ENCODE data around the gene RBBP8NL. TPM values are rescaled to one million over a fixed set of nuclear protein-coding genes. Genes with fewer than 3 reads are reported as not detected.
A peak's percentile ranks its signal among the peaks of the same experiment; 100 is the strongest.

The RBBP8NL gene
- total RNA-seq, 1 experiment from 2014 or later: not detected

- no peaks in the 10 kb centered on the region for H3K9me3 ChIP-seq
- H3K27me3 ChIP-seq: no peaks in the 10 kb centered on the region
- peak; percentile 97 for DNase-seq
- H3K4me3 ChIP-seq: peak within 1 kb of the TSS; percentile 68
- peaks cover 6% of the 10 kb centered on the region for H3K36me3 ChIP-seq
Observed at GRCh38 chr20:62407221-62407992, 19.9 kb downstream of the RBBP8NL start, which contains the start of gene CABLES2. Gene CABLES2, minus strand, starts transcription at chr20:62407285. Its CDS starts 9 bp downstream, at chr20:62407276.

- Histone ChIP-seq H3K4me3 (peak overlapping the region; percentile 68), H3K9me3 (no peaks in the 10 kb centered on the region), H3K36me3 (peaks cover 9% of the 10 kb centered on the region), H3K27me3 (no peaks in the 10 kb centered on the region)
- DNase-seq: no peak
Observed at GRCh38 chr20:62406635-62407176, 20.6 kb downstream of the RBBP8NL start.

GRCh38 chr20:62405981-62406513 is 21.3 kb downstream of the RBBP8NL start:
- Histone ChIP-seq H3K36me3 (peaks cover 9% of the 10 kb centered on the region), H3K9me3 (no peaks in the 10 kb centered on the region), H3K27me3 (no peaks in the 10 kb centered on the region), H3K4me3 (peak overlapping the region; percentile 68)
- DNase-seq: no peak

DNA sequence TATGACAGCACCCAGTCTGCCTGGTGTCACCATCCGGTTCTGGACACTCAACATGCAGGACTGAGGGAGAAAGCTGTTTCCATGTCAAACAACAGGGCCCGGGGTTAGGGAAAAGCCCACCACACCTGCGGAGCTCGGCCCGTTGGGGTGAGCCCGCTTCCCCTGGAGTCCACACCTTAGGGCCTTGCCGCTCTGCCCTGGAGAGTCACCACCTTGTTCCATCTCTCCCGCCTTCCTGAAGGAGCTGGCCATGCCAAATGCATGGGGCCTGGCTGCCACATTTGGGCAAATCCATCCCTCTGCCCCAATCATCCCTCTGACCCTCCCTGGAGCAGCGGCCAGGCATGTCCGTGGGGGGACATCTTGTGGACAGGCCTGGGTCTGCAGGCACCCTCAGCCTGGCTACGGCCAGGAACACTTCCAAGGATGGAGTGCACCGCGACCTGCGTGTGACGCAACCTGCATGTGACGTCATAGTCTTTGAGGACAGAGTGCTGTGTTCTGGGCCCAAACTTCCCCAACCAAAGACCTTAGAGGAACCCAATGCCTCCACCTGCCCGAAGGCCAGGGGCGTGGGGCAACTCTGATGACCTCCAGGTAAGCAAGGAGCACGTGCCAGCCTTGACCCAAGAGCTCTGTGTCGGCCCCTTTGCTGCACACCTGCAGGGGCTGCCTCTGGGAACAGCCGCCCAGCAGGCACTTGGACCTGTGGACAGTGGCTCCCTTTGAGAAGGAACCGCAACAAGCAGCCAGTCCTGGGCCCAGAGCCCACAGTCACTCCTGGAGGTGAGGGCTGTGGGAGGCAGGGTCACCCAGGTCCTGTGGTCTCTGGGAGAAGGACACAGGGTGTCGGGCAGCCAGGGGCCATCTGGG is 22.0 kb downstream of the RBBP8NL start:
- Histone ChIP-seq H3K36me3 (peaks cover 9% of the 10 kb centered on the region), H3K9me3 (no peaks in the 10 kb centered on the region), H3K27me3 (no peaks in the 10 kb centered on the region), H3K4me3 (peak overlapping the region; percentile 68)
- DNase-seq: peak; percentile 34

GRCh38 chr20:62404761-62405107 is 22.6 kb downstream of the RBBP8NL start:
- Histone ChIP-seq H3K9me3 (no peaks in the 10 kb centered on the region), H3K36me3 (peaks cover 9% of the 10 kb centered on the region), H3K27me3 (no peaks in the 10 kb centered on the region), H3K4me3 (no peak overlapping the region)
- DNase-seq: no peak

DNA sequence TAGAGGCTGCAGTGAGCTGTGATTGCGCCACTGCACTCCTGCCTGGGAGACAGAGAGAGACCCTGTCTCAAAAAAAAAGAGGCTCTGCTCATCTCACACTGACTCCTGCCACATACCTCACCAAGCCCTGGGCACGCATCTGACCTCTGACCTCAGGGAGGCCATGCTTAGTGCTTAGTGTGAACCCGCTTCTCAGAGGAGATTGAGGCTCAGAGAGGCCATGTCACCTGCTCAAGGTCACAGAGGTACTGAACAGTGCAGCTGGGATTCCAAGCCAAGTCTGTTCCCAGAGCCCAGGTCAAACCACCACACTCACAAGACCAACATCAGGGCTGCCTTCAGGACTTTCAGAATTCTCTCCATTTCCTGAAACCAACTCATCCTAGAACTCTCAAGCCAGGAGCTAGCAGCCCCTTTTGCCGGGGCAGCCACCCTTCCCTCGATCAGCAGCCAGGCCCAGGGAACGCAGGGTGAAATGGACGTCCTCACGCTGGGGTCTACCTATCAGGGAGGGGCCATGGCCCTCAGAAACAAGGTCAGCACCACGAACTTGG is 23.1 kb downstream of the RBBP8NL start:
- Histone ChIP-seq H3K36me3 (peaks cover 9% of the 10 kb centered on the region), H3K27me3 (no peaks in the 10 kb centered on the region), H3K4me3 (no peak overlapping the region), H3K9me3 (no peaks in the 10 kb centered on the region)
- DNase-seq: no peak

DNA sequence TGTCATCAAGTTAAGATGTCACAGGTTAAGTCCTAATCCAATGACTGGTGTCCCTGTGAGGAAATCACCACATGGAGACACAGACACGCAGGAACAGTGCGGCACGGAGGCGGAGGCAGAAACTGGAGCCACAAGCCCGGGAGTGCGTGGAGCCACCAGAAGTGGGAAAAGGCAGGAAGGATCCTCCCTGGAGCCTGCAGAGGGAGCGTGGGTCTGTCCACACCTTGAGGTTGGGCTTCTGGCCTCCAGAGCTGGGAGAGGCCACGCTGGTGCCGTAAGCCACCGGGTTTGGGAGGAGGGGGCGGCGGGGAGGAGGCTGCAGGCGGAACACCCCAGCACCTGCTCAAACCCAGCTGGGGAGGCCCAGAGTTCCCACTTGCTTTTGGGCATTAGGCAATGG is 24.0 kb downstream of the RBBP8NL start:
- H3K36me3 ChIP-seq: peaks cover 9% of the 10 kb centered on the region
- H3K27me3 ChIP-seq: no peaks in the 10 kb centered on the region
- H3K4me3 ChIP-seq: no peak overlapping the region
- no peak for DNase-seq
- H3K9me3 ChIP-seq: no peaks in the 10 kb centered on the region

DNA sequence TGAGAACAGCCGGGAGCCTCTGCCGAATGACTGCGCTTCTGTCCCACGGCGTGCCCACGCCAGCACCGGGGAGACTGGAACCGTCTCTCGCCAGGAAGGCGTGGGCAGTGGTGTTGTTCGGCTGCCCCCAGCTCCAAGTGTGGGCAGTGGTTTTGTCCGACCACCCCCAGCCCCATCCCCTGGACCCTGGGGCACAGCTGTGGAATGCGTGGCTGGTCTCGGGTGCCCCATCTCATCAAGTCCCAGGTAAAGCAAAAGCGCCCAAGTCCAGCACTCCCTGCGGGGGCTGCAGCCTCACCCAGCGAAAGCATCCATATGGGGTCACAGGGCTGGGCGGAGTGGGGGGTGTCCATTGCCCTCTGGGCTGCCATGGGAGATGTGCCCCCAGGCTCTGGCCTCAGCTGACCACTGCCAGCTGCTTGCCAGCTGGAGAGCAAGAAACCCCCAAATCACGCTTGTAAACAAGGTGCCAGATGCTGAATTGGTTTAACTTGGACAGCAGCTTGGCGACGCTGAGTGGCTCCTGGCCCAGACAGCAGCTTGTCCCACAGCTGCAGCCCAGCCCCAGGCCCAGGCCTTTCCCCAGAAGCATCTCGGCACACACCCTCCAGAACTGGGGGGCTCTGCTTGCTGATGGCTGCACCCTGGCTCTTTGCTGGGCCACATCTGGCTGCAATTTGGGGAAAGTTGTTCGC is 24.7 kb downstream of the RBBP8NL start:
- Histone ChIP-seq H3K27me3 (no peaks in the 10 kb centered on the region), H3K9me3 (no peaks in the 10 kb centered on the region), H3K36me3 (peaks cover 9% of the 10 kb centered on the region), H3K4me3 (no peak overlapping the region)
- no peak for DNase-seq

GRCh38 chr20:62401331-62401779 is 26.0 kb downstream of the RBBP8NL start:
- no peaks in the 10 kb centered on the region for H3K9me3 ChIP-seq
- no peak for DNase-seq
- peaks cover 11% of the 10 kb centered on the region for H3K36me3 ChIP-seq
- H3K4me3 ChIP-seq: no peak overlapping the region
- no peaks in the 10 kb centered on the region for H3K27me3 ChIP-seq

DNA sequence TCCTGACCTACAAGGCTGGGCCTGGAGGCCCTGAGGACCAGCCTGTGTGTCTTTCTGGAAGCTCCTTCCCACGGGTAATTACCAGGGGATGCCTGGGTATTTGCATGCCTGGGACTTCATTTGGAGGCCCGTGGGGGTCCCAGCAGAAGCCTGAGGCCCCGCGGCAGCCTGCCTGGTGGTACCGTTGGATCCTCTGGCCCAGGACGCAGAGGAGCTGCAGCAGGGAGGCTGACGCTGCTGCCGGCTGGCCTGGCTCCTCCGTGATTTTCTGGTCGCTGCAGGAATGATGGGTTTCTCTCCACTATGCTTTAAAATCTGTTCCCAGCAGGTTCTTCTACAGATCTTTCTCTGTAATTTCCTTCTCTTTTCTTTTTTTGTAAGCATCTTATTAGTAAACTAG is 26.8 kb downstream of the RBBP8NL start:
- Histone ChIP-seq H3K27me3 (no peaks in the 10 kb centered on the region), H3K9me3 (no peaks in the 10 kb centered on the region), H3K36me3 (peaks cover 11% of the 10 kb centered on the region), H3K4me3 (no peak overlapping the region)
- DNase-seq: no peak

DNA sequence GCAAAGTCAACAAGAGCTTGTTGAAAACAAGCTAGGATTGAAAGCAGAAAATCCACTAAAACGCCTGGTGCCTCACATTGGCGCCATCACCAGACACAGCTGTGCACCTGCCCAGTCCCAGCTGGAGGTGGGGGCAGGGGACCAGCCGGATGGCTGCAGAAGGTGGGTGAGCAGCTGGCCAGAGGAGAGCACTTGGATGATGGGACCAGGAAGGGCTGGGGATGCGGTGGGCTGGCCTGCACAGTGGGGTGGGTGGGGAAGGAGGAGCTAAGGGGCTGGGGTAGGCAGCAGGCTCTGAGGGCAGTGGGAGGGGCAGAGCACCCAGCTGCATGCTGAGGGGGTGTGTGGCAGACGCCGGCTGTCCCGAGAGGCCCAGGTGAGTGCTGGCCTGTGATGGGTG is 27.3 kb downstream of the RBBP8NL start:
- H3K4me3 ChIP-seq: no peak overlapping the region

GRCh38 chr20:62398120-62398821 is 29.1 kb downstream of the RBBP8NL start:
- Histone ChIP-seq H3K4me3 (no peak overlapping the region), H3K36me3 (peaks cover 13% of the 10 kb centered on the region), H3K27me3 (no peaks in the 10 kb centered on the region), H3K9me3 (no peaks in the 10 kb centered on the region)
- no peak for DNase-seq

More for the DNA sequence above, 27.3 kb downstream of the RBBP8NL start:
- Histone ChIP-seq H3K36me3 (peaks cover 11% of the 10 kb centered on the region), H3K9me3 (no peaks in the 10 kb centered on the region), H3K27me3 (no peaks in the 10 kb centered on the region)
- no peak for DNase-seq

GRCh38 chr20:62396367-62397239 is 30.7 kb downstream of the RBBP8NL start:
- no peak for DNase-seq
- Histone ChIP-seq H3K36me3 (peaks cover 10% of the 10 kb centered on the region), H3K4me3 (no peak overlapping the region), H3K27me3 (no peaks in the 10 kb centered on the region), H3K9me3 (no peaks in the 10 kb centered on the region)

GRCh38 chr20:62395311-62396242 is 31.8 kb downstream of the RBBP8NL start:
- DNase-seq: no peak
- Histone ChIP-seq H3K27me3 (no peaks in the 10 kb centered on the region), H3K4me3 (no peak overlapping the region), H3K36me3 (peaks cover 19% of the 10 kb centered on the region), H3K9me3 (no peaks in the 10 kb centered on the region)

Measured in MG63 (cell line).